Stimulated activated CD4-positive, alpha-beta T cell treated with anti-CD3 and anti-CD28 coated beads, TNF-alpha, amount 100 ng/mL, for 4 hours (primary cell): Measurements from ENCODE around the gene MAP3K5.

Experiments
- DNase-seq, 3 experiments: peaks; one replicate each; pipeline ENCODE4 v3.0.0-alpha.2; 2020; ENCODE audit warnings: low read depth in 3 of 3

The MAP3K5 gene

GRCh38 chr6:136579800-136580199 is 212.5 kb downstream of the MAP3K5 start:
- no peak for DNase-seq

- no peak for DNase-seq
Observed at GRCh38 chr6:136576821-136577220, 215.5 kb downstream of the MAP3K5 start.

DNA sequence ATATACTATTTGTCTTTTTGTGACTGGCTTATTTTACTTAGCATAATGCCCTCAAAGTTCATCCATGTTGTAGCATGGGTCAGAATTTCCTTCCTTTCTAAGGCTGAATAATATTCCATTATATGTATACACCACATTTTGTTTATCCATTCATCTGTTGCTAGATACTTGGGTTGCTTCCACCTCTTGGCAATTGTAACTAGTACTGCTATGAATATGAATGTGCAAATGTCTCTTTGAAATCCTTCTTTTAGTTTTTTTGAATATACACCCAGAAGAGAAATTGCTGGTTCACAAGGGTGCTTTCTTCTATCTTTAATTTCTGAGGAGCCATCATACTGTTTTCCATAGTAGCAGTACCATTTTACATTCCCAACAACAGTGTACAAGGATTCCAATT is 220.8 kb downstream of the MAP3K5 start:
- no peak for DNase-seq

- DNase-seq: no peak
Observed at GRCh38 chr6:136571065-136571464, 221.2 kb downstream of the MAP3K5 start.

- no peak for DNase-seq
Observed at GRCh38 chr6:136568129-136568528, 224.1 kb downstream of the MAP3K5 start.

DNA sequence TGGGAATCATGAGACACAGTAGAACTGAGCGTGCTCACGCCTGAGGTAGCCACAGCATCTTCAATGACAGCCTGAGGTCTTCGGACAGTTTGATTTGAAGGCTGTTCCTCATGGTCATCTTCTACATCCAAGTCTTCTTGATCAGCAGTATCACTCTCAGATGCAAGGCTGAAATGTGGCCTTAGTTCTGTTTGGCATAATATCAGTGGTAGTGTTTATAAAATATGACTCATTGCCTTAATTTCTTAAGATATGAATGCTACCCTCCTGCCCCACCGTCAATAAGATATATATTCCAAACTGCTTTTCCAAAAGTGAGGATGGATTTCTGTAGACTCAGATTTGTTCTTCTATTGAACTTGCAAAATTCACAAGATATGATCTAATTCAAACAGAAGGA is 224.6 kb downstream of the MAP3K5 start:
- DNase-seq: no peak

DNA sequence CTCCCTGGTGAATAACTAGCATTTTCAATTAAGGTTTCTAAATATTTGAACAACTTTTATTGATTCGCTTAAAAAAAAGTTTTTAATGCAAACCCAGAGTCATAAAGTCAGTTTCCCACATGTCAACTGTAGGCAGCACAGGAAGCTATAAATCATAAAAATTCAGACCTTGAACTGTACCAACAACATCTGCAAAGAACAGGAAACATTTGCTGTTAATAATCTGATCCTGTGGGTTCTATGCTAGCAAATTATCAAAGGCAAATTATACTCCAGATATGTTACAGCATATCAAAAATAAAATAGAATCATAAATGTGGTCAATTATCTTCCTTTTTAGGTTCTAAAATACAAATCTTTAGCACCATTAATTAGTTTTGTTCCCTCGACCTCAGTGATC is 225.4 kb downstream of the MAP3K5 start:
- no peak for DNase-seq

GRCh38 chr6:136566007-136566487 is 226.2 kb downstream of the MAP3K5 start:
- no peak for DNase-seq

DNA sequence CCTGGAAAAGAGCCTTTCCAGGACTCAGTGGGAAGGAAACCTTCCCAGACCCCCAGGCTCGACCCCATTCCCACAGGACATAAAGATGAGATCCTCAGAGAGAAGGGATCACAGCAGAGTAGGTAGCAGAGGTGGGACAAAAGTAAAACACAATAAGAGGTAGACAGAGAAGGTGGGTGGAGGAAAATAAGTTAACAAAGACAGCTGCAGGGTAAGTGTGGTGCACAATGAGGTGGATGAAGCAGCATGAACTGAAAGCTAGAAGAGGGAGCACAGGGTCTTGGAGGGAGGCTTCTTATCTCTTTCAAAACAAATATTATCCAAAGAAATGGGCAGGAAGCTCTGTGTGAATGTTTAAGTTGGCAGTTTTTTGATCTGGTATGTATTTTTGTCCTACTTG is 228.1 kb downstream of the MAP3K5 start:
- DNase-seq: no peak

- DNase-seq: no peak
Observed at GRCh38 chr6:136563386-136564152, 228.7 kb downstream of the MAP3K5 start.

DNA sequence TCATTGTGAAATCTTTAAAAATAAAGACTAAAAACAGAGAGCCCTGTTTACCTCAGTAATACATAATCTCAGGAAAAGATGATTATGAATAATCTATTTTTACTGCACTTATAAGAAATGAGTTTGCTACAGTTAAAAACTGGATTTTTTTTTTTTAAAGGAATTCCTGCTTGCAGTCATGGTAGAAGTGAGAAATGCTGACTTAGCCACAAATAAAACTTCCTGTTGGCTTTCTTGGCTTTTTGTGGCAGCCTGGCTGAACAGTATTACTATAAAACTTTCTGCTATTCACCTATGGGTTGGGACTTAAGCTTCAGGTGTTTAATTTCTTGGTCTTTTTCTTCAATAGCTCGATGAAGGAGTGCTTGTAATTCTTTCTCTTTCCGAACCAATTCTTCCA is 230.1 kb downstream of the MAP3K5 start:
- DNase-seq: no peak

DNA sequence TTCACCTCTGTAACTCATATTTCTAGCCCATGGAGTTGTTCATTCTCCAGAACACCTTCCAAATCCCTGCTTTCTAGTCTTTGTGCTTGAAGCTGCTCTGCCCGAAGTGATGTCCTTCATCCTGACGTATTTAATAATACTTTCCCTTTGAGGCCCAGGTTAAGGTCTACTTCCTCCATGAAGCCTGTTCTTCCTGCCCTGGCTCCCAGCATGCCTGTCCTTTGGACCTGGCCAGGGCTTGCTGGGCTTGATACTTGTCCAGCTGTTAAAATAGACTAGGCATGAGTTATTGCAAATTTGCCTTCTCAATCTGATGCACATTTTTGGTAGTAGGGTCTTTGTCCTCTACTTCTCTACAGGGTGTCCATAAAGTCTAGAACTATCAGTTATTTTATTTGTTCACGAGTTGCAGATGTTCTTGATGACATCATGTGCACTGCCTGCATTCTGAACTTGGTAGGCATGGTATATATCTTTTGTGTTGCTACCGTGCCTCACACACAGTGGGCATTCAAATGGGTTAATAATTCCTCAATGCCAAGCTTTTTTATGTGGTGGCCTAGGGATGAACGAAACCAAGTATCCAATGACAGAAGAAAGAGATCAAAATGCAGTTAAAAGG is 239.0 kb downstream of the MAP3K5 start:
- DNase-seq: no peak

- no peak for DNase-seq
Observed at GRCh38 chr6:136552054-136552453, 240.2 kb downstream of the MAP3K5 start.

DNA sequence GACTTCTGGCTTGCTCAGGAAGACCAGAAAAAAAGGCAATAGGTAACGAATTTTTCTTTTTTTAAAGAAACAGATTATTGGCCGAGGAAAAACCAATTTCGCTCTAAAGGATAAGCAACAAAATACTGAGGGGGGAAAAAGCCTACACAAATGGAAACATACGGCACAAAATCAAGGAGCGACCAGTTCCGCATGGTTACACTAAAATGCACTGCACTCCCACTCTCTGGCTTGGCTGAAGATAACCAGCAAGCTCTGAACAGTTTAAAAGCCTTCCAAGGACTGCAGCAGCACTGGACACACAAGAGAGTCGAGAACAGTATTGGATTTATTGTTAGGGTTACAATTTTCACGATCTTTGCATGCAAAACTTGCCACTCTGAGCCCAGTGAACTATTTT is 241.2 kb downstream of the MAP3K5 start:
- no peak for DNase-seq

DNA sequence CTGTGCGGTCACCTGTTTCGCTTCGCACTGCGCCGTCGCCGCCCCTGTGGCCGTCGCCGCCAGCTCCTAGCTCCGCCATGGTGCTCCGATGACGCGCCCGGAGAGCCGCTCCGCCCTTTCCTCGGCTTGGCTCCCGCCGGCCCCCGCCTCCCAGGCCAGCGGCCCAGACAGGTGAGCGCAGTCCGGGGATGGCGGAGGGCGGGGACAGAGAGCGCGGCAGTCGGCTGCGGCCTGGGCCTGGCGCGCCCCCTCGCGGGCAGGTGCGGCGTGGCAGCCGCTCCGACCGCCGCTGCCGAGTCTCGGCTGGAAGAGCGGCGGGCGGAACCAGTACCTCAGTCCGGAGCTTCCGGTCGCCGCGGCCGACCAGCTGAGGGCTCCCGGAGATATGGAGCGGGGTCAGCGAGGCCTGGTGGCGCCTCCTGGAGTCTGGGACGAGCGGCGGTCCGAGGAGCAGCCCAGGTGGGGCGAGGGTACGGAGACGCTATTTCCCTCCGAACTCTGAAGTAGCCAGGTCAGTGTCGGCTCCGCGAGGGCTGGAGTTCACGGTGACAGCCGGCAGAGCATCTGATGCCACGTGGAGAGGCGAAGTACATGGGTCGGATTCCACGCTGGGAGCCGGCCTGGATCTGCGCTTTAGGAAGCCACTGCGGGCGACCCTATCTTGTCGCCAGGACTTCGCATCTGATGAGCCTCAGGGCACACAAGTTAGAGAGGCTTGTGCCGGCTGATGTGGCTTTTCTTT is 241.8 kb downstream of the MAP3K5 start, which contains the start of gene MAP7:
MAP7 (minus strand) TSS at position 93 of the 742 bp plus-strand sequence; CDS start at position 79, 14 bp downstream.
- DNase-seq: peak; percentile 35 to 50 (median 40)

GRCh38 chr6:136550045-136550329 is 242.3 kb downstream of the MAP3K5 start:
- DNase-seq: no peak

- no peak for DNase-seq
Observed at GRCh38 chr6:136549300-136550044, 242.8 kb downstream of the MAP3K5 start.

- DNase-seq: no peak
Observed at GRCh38 chr6:136548582-136549299, 243.5 kb downstream of the MAP3K5 start.

GRCh38 chr6:136547871-136548270 is 244.4 kb downstream of the MAP3K5 start:
- no peak for DNase-seq

- DNase-seq: no peak
Observed at GRCh38 chr6:136547336-136547735, 244.9 kb downstream of the MAP3K5 start.

- DNase-seq: no peak
Observed at GRCh38 chr6:136546331-136546730, 245.9 kb downstream of the MAP3K5 start.
